GM10266 (cell line): ENCODE data around the gene RPLP1.
A peak's percentile ranks its signal among the peaks of the same experiment; 100 is the strongest.

Source experiments
- DNase-seq: peaks from one replicate; pipeline ENCODE4 v3.0.0; 2012; ENCODE audit errors: extremely low spot score
- TF ChIP-seq, protein P1 (sequence below): IDR thresholded peaks from 2 replicates; pipeline ENCODE4 v1.5.1; 2012; ENCODE audit warnings: mild to moderate bottlenecking, low read depth; ENCODE audit not compliant: control insufficient read depth, insufficient read depth; ENCODE audit errors: missing control alignments

The RPLP1 gene

DNA sequence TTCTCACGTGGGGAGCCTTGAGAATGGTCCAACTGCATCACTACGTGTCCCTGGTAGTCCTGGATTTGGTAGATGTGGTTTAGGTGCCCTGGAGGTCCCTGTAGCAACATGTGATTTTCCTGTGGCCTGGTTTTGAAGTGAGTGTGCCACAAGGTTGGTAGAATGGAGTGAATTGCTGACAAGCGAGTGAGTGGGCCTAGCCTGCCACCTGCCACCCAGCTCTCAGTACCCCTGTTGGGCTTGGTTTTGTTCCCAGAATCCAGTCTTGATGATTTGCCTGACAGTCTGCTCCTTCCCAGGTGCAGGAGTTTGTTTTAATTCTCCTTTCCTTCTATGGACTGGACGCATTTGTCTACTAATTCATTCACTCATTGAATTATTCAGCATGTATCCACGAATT, 19.4 kb downstream of the RPLP1 start:
- DNase-seq: no peak
- TF ChIP-seq, protein P1, sequence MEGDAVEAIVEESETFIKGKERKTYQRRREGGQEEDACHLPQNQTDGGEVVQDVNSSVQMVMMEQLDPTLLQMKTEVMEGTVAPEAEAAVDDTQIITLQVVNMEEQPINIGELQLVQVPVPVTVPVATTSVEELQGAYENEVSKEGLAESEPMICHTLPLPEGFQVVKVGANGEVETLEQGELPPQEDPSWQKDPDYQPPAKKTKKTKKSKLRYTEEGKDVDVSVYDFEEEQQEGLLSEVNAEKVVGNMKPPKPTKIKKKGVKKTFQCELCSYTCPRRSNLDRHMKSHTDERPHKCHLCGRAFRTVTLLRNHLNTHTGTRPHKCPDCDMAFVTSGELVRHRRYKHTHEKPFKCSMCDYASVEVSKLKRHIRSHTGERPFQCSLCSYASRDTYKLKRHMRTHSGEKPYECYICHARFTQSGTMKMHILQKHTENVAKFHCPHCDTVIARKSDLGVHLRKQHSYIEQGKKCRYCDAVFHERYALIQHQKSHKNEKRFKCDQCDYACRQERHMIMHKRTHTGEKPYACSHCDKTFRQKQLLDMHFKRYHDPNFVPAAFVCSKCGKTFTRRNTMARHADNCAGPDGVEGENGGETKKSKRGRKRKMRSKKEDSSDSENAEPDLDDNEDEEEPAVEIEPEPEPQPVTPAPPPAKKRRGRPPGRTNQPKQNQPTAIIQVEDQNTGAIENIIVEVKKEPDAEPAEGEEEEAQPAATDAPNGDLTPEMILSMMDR: no peak

DNA sequence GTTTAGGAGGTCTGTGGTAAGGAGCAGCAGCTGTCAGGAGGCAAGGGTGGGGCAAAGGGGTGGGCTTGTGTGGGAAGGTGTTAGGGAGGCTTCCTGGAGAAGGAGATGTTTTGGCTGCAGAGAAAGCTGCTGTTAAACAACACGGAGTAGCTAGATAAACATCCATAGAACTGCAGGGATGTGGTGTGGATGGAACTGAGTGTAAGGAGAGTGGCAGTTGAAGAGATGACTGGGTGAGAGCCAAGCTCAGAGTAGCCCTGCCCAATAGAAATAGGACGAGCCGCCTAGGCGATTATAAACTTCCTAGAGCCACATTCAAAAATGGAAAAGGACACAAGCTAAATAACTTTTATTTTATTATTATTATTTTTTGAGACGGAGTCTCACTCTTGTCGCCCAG, 19.9 kb downstream of the RPLP1 start:
- TF ChIP-seq, protein P1: no peak
- no peak for DNase-seq

DNA sequence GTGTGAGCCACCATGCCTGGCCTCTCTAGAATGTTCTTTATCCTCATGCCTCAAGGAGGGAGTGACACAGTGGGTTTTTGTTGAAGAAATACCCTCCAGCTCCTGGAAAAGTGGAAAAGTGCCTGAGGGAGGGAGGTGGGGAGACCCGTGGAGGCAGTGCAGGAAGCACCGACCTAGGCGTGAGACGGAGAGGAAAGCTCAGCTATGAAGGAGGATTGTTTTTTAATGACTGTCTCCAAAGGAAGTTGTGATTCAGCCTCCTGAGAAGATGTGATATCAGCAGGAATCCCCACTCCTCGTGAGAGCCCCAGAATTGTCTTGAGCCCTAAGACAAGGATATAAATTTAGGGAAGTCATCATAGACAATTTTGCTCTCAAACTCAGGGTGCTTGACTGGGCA, 21.7 kb downstream of the RPLP1 start:
- no peak for DNase-seq
- TF ChIP-seq, protein P1: no peak

DNA sequence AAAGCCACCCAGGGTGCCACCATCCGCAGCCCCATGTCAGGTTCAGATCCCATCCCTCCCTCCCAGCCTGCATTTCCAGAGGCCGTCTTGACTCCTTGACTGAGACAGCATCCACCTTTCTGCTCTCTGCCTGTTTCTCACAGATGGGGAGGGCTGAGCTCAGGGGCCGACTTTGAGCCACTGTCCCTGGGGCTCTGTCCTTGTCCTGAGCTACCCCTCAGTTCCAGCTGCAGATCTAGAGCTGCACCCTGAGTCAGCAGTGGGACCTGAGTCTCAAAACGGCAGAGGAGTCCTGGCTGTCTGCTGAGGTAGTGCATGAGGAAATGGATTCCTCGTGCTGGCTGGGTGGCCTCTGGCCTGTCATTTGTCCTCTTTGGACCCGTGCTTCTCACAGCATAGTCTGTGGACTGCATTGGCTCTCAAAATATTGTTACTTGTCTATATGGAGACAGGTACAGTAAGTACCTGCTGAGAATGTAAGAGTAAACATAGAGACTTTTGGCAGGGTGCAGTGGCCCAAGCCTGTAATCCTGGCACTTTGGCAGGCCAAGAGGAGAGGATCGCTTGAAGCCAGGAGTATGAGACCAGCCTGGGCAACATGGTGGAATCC, 22.3 kb downstream of the RPLP1 start:
- DNase-seq: no peak
- TF ChIP-seq, protein P1: no peak

DNA sequence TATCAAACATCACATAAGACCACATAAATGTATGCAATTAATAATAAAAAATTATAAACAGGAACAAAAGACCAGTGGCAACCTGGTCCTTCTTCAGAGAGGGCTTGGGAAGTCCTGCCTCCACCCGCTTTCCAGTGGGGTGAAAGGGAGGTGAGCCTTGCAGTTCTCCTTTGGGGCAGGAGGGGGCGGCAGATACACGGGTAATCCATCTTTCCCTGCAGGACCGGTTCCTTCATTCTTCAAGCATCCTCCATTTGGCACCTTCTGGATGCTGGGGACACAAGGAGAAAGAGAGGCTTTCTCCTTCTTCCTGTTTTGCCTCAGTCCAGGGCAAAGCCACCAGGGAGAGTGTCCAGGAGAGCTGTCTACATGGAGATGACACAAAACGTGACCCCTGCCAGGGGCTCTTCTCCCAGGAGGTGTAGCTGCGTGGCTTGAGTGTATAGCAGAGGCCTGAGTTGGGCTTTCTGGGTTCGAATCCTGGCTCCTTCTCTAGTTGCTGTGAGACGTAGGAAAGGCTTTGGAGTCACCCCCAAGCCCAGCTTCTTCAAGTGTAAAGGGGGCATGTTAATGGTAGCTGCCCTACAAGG, 23.2 kb downstream of the RPLP1 start:
- TF ChIP-seq, protein P1: peak; percentile 92
- DNase-seq: peak; percentile 60

DNA sequence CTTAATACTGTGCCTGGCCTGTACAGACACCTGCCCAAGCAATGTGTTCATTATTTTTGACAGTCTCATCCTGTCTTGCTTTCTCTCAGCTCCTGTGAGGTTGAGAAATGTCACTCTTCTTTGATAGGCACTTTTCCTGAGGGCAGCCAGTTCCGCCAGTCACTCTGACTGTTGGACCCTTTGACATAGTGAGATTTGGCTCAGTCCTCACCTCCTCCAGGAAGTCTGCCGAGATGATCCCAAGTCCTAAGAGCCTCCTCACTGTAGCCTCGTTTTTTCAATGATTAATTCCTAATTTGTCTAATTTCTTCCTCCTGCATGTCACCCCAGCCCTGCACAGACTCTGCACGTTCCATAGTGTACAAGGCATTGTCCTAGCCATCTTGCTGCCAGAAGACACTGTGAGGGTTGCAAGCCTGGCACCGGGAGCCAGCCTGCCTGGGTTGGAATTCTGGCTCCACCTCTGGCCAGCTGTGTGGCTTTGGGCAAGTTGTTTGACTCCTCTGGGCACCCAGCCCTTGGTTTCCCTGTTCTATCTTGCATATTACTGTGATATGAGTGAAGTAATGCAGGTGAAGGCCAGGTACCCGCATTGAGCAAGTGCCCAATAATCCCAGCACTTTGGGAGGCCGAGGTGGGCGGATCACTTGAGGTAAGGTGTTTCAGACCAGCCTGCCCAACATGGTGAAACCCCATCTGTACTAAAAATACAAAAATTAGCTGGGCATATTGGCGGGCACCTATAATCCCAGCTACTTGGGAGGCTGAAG, 24.3 kb downstream of the RPLP1 start:
- DNase-seq: no peak
- TF ChIP-seq, protein P1: no peak
